K562 (cell line): ENCODE results near the gene HMX2. TPM values are rescaled to one million over a fixed set of nuclear protein-coding genes. Genes with fewer than 3 reads are reported as not detected.

ENCODE experiments used
- ATAC-seq: fragments of 200-7000 bp; cut with Tn5 transposase; 3 replicates; pipeline ENCODE4 v1.9.1; 2020; ENCODE audit warnings: moderate library complexity
- BruUV-seq: library from RNA; stranded (reverse); fragments of 400-500 nt; replicated peaks from 2 replicates; lab custom pipeline; 2021; lab: Mats Ljungman, UMichigan
- CTCF ChIA-PET: fragments of 300-600 bp; formaldehyde crosslinking; extraction: SDS; loops from one replicate; lab custom pipeline; 2021; ENCODE audit warnings: low intra/inter-chr PET ratio; lab: Yijun Ruan, JAX
- POLR2A ChIA-PET: fragments of 300-600, 350-650 bp; sonication (Branson Sonifier 250); formaldehyde crosslinking; extraction: SDS; loops from one replicate; lab custom pipeline; 2021; ENCODE audit warnings: antibody characterized with exemption, inconsistent platforms; lab: Yijun Ruan, JAX
- DNase-seq, 4 experiments: peaks; one replicate each; pipeline versions ENCODE4 v3.0.0 to v3.0.0-alpha.2; 2011 to 2018; ENCODE audit warnings: low spot score in 3 of 4, mixed read lengths in 3 of 4; ENCODE audit errors: extremely low read depth in 1 of 4
- FAIRE-seq: peaks from 2 replicates; lab custom pipeline; 2011; peaks lifted over from hg19 to GRCh38; lab: Jason Lieb, UNC
- H2AFZ ChIP-seq: 2 replicates; pipeline ENCODE4 v1.6.0; 2011; ENCODE audit warnings: low read depth, low read length, control low read depth, inconsistent platforms
- H3K27ac ChIP-seq: fragments of 200-600 bp; 3 replicates; pipeline ENCODE4 v1.8.0; 2011; ENCODE audit warnings: low read depth, mild to moderate bottlenecking, control low read depth, inconsistent platforms, low read length, moderate library complexity, mixed read lengths; ENCODE audit errors: extremely low read depth
- H3K27me3 ChIP-seq, 2 experiments: fragments of 300-600 bp in 1 of 2; 2 replicates in 1 of 2; 3 replicates in 1 of 2; pipeline versions ENCODE4 v1.6.0 to v1.8.0; 2011; ENCODE audit warnings: inconsistent platforms in 2 of 2, low read length in 2 of 2, mild to moderate bottlenecking in 1 of 2, mixed read lengths in 1 of 2, moderate library complexity in 1 of 2; ENCODE audit not compliant: control insufficient read depth in 2 of 2, insufficient read depth in 2 of 2
- H3K36me3 ChIP-seq: fragments of 300-600 bp; 3 replicates; pipeline ENCODE4 v1.8.0; 2011; ENCODE audit warnings: mild to moderate bottlenecking, low read length, inconsistent platforms; ENCODE audit not compliant: control insufficient read depth, insufficient read depth
- H3K4me1 ChIP-seq, 2 experiments: fragments of 200-600 bp in 1 of 2; replicated peaks in 1 of 2; 2 replicates in 1 of 2; 3 replicates in 1 of 2; pipeline versions ENCODE4 v1.5.1 to v1.8.0; 2011; ENCODE audit warnings: inconsistent platforms in 2 of 2, low read length in 2 of 2, mild to moderate bottlenecking in 1 of 2, mixed read lengths in 1 of 2, moderate library complexity in 1 of 2; ENCODE audit not compliant: control insufficient read depth in 2 of 2, insufficient read depth in 2 of 2
- H3K4me2 ChIP-seq: 2 replicates; pipeline ENCODE4 v1.6.1; 2011; ENCODE audit warnings: low read length, control low read depth, inconsistent platforms, mixed read lengths; ENCODE audit not compliant: insufficient read depth
- H3K4me3 ChIP-seq: fragments of 200-600 bp; sonication (generic), shearing (Covaris generic); 2 replicates; pipeline ENCODE4 v1.5.1; 2016; ENCODE audit warnings: control low read depth, inconsistent platforms
- H3K79me2 ChIP-seq: fragments of 200-600 bp; 3 replicates; pipeline ENCODE4 v1.8.0; 2011; ENCODE audit warnings: low read length, inconsistent platforms; ENCODE audit not compliant: control insufficient read depth, insufficient read depth
- H3K9ac ChIP-seq, 2 experiments: 2 replicates each; pipeline versions ENCODE4 v1.6.0 to v1.6.1; 2011; ENCODE audit warnings: low read depth in 2 of 2, low read length in 2 of 2, control low read depth in 1 of 2, inconsistent platforms in 1 of 2, mild to moderate bottlenecking in 1 of 2, mixed read lengths in 1 of 2; ENCODE audit not compliant: insufficient read depth in 1 of 2
- H3K9me1 ChIP-seq: one replicate; pipeline ENCODE4 v1.6.0; 2011; ENCODE audit warnings: inconsistent platforms, mild to moderate bottlenecking, low read length, moderate library complexity; ENCODE audit not compliant: control insufficient read depth, insufficient read depth
- H3K9me3 ChIP-seq: replicated peaks from 2 replicates; pipeline ENCODE4 v1.5.1; 2011; ENCODE audit warnings: low read depth, low read length, inconsistent platforms; ENCODE audit not compliant: control insufficient read depth, insufficient read depth
- H4K20me1 ChIP-seq: replicated peaks from 2 replicates; pipeline ENCODE4 v1.6.1; 2011; ENCODE audit warnings: low read length, inconsistent platforms, mixed read lengths; ENCODE audit not compliant: control insufficient read depth, insufficient read depth
- PCBP1 ChIP-seq: fragments of 200-400 bp; formaldehyde crosslinking; IDR thresholded peaks from 2 replicates; pipeline ENCODE4 v1.6.1; 2018; ENCODE audit warnings: mild to moderate bottlenecking, low read depth, low read length; ENCODE audit not compliant: poor library complexity, severe bottlenecking
- ZBTB33 ChIP-seq: sonication (generic); formaldehyde crosslinking; IDR thresholded peaks from 2 replicates; pipeline ENCODE4 v1.8.1; 2023; ENCODE audit warnings: mild to moderate bottlenecking, missing genetic modification reagents
- WGBS: fragments of 100-300 bp; shearing (Covaris generic); methylation state at CpG from one replicate; pipeline ENCODE4 v1.1.6; 2016; ENCODE audit warnings: low coverage, mixed read lengths; ENCODE audit not compliant: insufficient coverage; ENCODE audit errors: missing lambda C conversion rate; 5-methylcytosine and 5-hydroxymethylcytosine counted together
- in situ Hi-C: fragments of 300-500 bp; cut with MboI; formaldehyde crosslinking; loops from 4 replicates; pipeline ENCODE4 v1.15.0; 2018; ENCODE audit warnings: inconsistent platforms, mixed read lengths
- intact Hi-C: fragments of 100-400 bp; cut with micrococcal nuclease; formaldehyde crosslinking; loops from 2 replicates; pipeline ENCODE4 v1.14.2; 2022
- polyA plus RNA-seq, 8 experiments: library from polyadenylated mRNA; depleted of rRNA in 4 of 8; stranded (reverse) in 5 of 8; unstranded in 3 of 8; fragments of >200 nt; fragmentation: Nextera tagmentation in 2 of 8; fragmentation: Illumina TruSeq in 1 of 8; extraction: Ambion mirVana in 2 of 8; extraction: Trizol in 1 of 8; gene quantifications; 2 replicates each; pipeline versions ENCODE4 v1.2.1 to v1.2.3, GENCODE V29; 2011 to 2014; ENCODE audit warnings: inconsistent platforms in 1 of 8, missing spikeins in 1 of 8
- total RNA-seq, 7 experiments: library from RNA; depleted of rRNA in 6 of 7; stranded (reverse); fragments of >200 nt in 6 of 7; fragmentation: Illumina TruSeq in 2 of 7; extraction: Trizol in 2 of 7; gene quantifications; 2 replicates each; pipeline versions ENCODE4 v1.2.1 to v1.2.3, GENCODE V29; 2011 to 2021; ENCODE audit warnings: low replicate concordance in 1 of 7

HMX2 gene
- total and polyA plus RNA-seq, 9 of the 15 experiments (the other 6 are each of a cell fraction or from before 2014, with no cell fraction given), result 0.07 to 0.58 (median 0.09) TPM; not detected in 2

GRCh38 chr10:123134343-123134914 lies 13.5 kb upstream of the HMX2 start:
- intact Hi-C loops, result loop anchor here (5.0 kb wide), 1 partner anchor 138 kb away; no protein-coding TSS in a partner anchor
- BruUV-seq, result no TSS peak
- H4K20me1 ChIP-seq, result no peaks in the 10 kb centered on the region

More at GRCh38 chr10:123134343-123134914, 13.5 kb upstream of the HMX2 start:
- WGBS, result 35% methylated on average over 11 of the region's 42 CpGs
- DNase-seq (peak in 1 of 4 experiments; percentile 20), FAIRE-seq (no peak), ATAC-seq (no peak)
- Histone ChIP-seq H3K27ac (peak overlapping the region; percentile 99), H3K9me1 (no peaks in the 10 kb centered on the region), H3K79me2 (peaks cover 38% of the 10 kb centered on the region), H3K4me3 (no peak overlapping the region), H3K36me3 (peaks cover 23% of the 10 kb centered on the region; the same call in 2 of the 3 replicates), H2AFZ (peak overlapping the region; percentile 89), H3K4me1 (peaks cover 8 to 47% of the 10 kb centered on the region in 2 experiments), H3K9me3 (no peaks in the 10 kb centered on the region; the same call in 1 of the 2 replicates), H3K4me2 (peak overlapping the region; percentile 74), H3K9ac (peak overlapping the region; percentile 61 to 79; a peak in 3 of 4 replicates), H3K27me3 (0 out of 5 replicates have a peak, but pooled peaks cover 0 to 10% of the 10 kb centered on the region in 2 experiments)
- ChIA-PET CTCF (no interaction called here), POLR2A (interaction anchor here (0.6 to 1.4 kb wide), 4 partner anchors 19 to 96 kb away, joined by 3 to 4 read pairs (median 3); no protein-coding TSS in a partner anchor)
- TF ChIP-seq PCBP1, result no peak
- peak; percentile 69; the same call in 1 of the 2 replicates for TF ChIP-seq ZBTB33 (CRISPR knock-in tag)
- in situ Hi-C loops, result no loop called here
